Transverse colon (tissue), 3 donors: Measurements from ENCODE around the gene LTB4R.

Experiments used
- EP300 ChIP-seq: sonication (generic); formaldehyde crosslinking; IDR thresholded peaks from one replicate; pipeline ENCODE4 v1.6.1; 2017; ENCODE audit warnings: antibody characterized with exemption, low read depth
- TF ChIP-seq, protein P1 (sequence below), 5 experiments: fragments of 200-600 bp in 3 of 5; fragments of 450-650 bp in 2 of 5; sonication (generic) in 3 of 5; IDR thresholded peaks; 1 replicate in 2 of 5; 2 replicates in 3 of 5; pipeline ENCODE4 v1.5.1; 2016 to 2017; ENCODE audit warnings: antibody characterized with exemption in 5 of 5, inconsistent platforms in 3 of 5, mild to moderate bottlenecking in 2 of 5, moderate library complexity in 1 of 5

DNA sequence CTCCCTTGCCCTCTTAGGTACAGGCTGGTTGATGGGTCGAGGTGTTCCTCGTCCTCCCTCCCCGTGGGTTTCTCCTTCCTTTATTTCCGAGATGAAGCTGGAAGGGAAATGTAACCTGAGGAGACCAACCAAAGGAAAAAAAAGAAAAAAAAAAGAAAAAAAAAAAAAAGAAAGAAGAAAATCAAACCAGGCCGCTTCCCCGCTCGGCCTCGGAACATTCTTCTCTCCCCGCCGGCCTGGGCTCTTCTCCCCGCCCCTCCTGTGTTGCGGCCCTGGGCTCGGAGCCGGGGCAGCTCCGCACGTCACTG lies 55.1 kb downstream of the LTB4R start:
- no peak for TF ChIP-seq EP300
- TF ChIP-seq, protein P1, sequence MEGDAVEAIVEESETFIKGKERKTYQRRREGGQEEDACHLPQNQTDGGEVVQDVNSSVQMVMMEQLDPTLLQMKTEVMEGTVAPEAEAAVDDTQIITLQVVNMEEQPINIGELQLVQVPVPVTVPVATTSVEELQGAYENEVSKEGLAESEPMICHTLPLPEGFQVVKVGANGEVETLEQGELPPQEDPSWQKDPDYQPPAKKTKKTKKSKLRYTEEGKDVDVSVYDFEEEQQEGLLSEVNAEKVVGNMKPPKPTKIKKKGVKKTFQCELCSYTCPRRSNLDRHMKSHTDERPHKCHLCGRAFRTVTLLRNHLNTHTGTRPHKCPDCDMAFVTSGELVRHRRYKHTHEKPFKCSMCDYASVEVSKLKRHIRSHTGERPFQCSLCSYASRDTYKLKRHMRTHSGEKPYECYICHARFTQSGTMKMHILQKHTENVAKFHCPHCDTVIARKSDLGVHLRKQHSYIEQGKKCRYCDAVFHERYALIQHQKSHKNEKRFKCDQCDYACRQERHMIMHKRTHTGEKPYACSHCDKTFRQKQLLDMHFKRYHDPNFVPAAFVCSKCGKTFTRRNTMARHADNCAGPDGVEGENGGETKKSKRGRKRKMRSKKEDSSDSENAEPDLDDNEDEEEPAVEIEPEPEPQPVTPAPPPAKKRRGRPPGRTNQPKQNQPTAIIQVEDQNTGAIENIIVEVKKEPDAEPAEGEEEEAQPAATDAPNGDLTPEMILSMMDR (IDR thresholded peaks at IDR 0.05) = no peak
